ENCODE results near the gene MBOAT7.
"Not testable (repeated sequence)": the region's sequence is repeated elsewhere in the genome, so short reads cannot be mapped to it uniquely, and the experiment has no call there.

The MBOAT7 gene

GRCh38 chr19:54201980-54202379, 12.6 kb upstream of the MBOAT7 start:
- H3K27me3 ChIP-seq (ENCODE audit: insufficient read depth, poor library complexity, severe bottlenecking) = no peaks in the 10 kb centered on the region

DNA sequence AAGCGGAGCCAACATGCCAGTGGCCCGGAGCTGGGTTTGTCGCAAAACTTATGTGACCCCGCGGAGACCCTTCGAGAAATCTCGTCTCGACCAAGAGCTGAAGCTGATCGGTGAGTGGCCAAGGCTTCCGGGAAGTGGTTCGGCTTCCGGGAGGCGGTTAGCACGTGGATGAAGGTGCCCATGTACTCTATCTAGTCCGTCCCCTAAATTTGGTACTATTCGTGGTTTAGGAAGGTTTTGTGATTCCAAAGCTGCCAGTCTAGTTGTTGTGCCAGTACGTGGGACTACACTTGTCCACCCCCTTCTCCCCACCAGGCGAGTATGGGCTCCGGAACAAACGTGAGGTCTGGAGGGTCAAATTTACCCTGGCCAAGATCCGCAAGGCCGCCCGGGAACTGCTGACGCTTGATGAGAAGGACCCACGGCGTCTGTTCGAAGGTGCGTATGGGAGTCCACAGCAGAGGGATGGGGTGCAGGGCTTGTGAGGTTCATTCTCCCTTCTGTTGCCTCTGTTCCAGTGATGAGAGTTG, 11.9 kb upstream of the MBOAT7 start:
- DNase-seq (ENCODE audit: low spot score) (no peak), ATAC-seq (ENCODE audit: low read depth) (no peak)
- Histone ChIP-seq H3K27ac (ENCODE audit: poor library complexity, severe bottlenecking) (peak overlapping the region; percentile 74), H3K4me3 (ENCODE audit: severe bottlenecking) (peak overlapping the region; percentile 91), H3K36me3 (ENCODE audit: low read depth) (peaks cover 55% of the 10 kb centered on the region), H3K27me3 (ENCODE audit: insufficient read depth, poor library complexity, severe bottlenecking) (no peaks in the 10 kb centered on the region), H3K9me3 (ENCODE audit: severe bottlenecking) (no peaks in the 10 kb centered on the region), H3K4me1 (ENCODE audit: insufficient read depth, poor library complexity, severe bottlenecking) (peaks cover 27% of the 10 kb centered on the region)
- TF ChIP-seq, protein P1, sequence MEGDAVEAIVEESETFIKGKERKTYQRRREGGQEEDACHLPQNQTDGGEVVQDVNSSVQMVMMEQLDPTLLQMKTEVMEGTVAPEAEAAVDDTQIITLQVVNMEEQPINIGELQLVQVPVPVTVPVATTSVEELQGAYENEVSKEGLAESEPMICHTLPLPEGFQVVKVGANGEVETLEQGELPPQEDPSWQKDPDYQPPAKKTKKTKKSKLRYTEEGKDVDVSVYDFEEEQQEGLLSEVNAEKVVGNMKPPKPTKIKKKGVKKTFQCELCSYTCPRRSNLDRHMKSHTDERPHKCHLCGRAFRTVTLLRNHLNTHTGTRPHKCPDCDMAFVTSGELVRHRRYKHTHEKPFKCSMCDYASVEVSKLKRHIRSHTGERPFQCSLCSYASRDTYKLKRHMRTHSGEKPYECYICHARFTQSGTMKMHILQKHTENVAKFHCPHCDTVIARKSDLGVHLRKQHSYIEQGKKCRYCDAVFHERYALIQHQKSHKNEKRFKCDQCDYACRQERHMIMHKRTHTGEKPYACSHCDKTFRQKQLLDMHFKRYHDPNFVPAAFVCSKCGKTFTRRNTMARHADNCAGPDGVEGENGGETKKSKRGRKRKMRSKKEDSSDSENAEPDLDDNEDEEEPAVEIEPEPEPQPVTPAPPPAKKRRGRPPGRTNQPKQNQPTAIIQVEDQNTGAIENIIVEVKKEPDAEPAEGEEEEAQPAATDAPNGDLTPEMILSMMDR (IDR thresholded peaks at IDR 0.05; ENCODE audit: poor library complexity, severe bottlenecking) = no peak

More at GRCh38 chr19:54201980-54202379, 12.6 kb upstream of the MBOAT7 start:
- H3K4me3 ChIP-seq (ENCODE audit: severe bottlenecking) = peak overlapping the region; percentile 91
- DNase-seq (ENCODE audit: low spot score) = no peak
- peaks cover 27% of the 10 kb centered on the region for H3K4me1 ChIP-seq (ENCODE audit: insufficient read depth, poor library complexity, severe bottlenecking)
- TF ChIP-seq, protein P1 (IDR thresholded peaks at IDR 0.05; ENCODE audit: poor library complexity, severe bottlenecking) = no peak
- peak overlapping the region; percentile 74 for H3K27ac ChIP-seq (ENCODE audit: poor library complexity, severe bottlenecking)
- no peaks in the 10 kb centered on the region for H3K9me3 ChIP-seq (ENCODE audit: severe bottlenecking)
- peaks cover 63% of the 10 kb centered on the region for H3K36me3 ChIP-seq (ENCODE audit: low read depth)
- no peak for ATAC-seq (ENCODE audit: low read depth)

DNA sequence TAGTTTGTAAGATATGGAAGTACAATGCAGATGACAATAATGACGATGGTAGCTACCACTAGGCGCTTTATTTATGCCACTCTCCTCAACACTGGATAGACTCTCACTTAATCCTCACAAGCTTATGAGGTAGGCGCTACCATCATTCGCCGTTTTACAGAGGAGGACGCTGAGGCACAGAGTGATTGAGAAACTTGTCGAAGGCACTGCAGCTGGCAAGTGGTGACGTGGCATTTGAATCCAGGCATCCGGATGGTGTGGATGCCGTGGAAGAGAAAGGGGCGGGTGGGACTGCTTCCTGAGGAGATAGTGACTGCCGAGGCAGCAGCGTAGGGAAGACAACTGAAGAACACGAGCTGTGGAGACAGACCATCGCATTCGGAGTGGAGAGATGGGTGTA, 10.0 kb upstream of the MBOAT7 start:
- H3K4me3 ChIP-seq (ENCODE audit: severe bottlenecking) = no peak overlapping the region
- TF ChIP-seq, protein P1 (IDR thresholded peaks at IDR 0.05; ENCODE audit: poor library complexity, severe bottlenecking) = no peak
- no peak overlapping the region for H3K27ac ChIP-seq (ENCODE audit: poor library complexity, severe bottlenecking)
- peaks cover 21% of the 10 kb centered on the region for H3K4me1 ChIP-seq (ENCODE audit: insufficient read depth, poor library complexity, severe bottlenecking)
- ATAC-seq (ENCODE audit: low read depth) (no peak), DNase-seq (ENCODE audit: low spot score) (no peak)
- H3K9me3 ChIP-seq (ENCODE audit: severe bottlenecking) = no peaks in the 10 kb centered on the region
- H3K36me3 ChIP-seq (ENCODE audit: low read depth) = peaks cover 42% of the 10 kb centered on the region
- no peaks in the 10 kb centered on the region for H3K27me3 ChIP-seq (ENCODE audit: insufficient read depth, poor library complexity, severe bottlenecking)

DNA sequence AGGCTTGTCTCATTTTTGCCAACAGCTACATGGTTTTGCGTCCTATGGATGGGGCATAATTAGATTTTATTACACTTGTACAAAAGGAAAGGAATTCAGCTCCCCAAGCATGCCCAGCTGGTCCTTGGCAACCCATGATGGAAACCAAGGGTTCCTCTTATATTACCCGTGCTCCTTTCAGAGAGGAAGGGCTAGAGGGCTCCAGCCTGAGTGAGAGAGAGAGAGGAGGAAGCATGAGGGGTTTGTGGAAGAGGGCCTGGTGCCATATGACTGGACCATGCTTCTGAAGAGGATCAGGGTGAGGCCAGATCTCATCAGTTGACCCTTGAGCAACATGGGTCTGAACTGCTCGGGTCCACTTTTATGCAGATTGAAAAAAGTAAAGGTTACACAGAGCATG, 7.7 kb upstream of the MBOAT7 start:
- ATAC-seq (ENCODE audit: low read depth) (no peak), DNase-seq (ENCODE audit: low spot score) (no peak)
- Histone ChIP-seq H3K4me1 (ENCODE audit: insufficient read depth, poor library complexity, severe bottlenecking) (peaks cover 3% of the 10 kb centered on the region), H3K27ac (ENCODE audit: poor library complexity, severe bottlenecking) (no peak overlapping the region), H3K36me3 (ENCODE audit: low read depth) (peaks cover 32% of the 10 kb centered on the region), H3K4me3 (ENCODE audit: severe bottlenecking) (no peak overlapping the region), H3K9me3 (ENCODE audit: severe bottlenecking) (no peaks in the 10 kb centered on the region), H3K27me3 (ENCODE audit: insufficient read depth, poor library complexity, severe bottlenecking) (no peaks in the 10 kb centered on the region)
- TF ChIP-seq, protein P1 (IDR thresholded peaks at IDR 0.05; ENCODE audit: poor library complexity, severe bottlenecking) = no peak

DNA sequence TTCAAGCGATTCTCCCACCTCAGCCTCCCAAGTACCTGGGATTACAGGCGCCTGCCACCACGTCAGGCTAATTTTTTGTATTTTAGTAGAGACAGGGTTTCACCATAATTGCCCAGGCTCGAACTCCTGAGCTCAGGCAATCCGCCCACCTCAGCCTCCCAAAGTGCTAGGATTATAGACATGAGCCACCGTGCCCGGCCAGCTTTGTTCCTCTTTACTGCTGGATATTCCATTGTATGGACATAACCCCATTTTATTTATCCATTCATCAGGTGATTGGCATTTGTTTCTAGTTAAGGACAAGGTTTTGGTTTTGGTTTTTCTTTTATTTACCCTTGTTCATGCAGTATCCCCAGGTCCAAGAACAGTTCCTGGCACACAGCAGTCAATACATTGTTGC, 7.2 kb upstream of the MBOAT7 start:
- H3K4me1 ChIP-seq (ENCODE audit: insufficient read depth, poor library complexity, severe bottlenecking) = no peaks in the 10 kb centered on the region
- DNase-seq (ENCODE audit: low spot score) (no peak), ATAC-seq (ENCODE audit: low read depth) (no peak)
- H3K9me3 ChIP-seq (ENCODE audit: severe bottlenecking) = no peaks in the 10 kb centered on the region
- H3K27me3 ChIP-seq (ENCODE audit: insufficient read depth, poor library complexity, severe bottlenecking) = no peaks in the 10 kb centered on the region
- TF ChIP-seq, protein P1 (IDR thresholded peaks at IDR 0.05; ENCODE audit: poor library complexity, severe bottlenecking) = no peak
- H3K4me3 ChIP-seq (ENCODE audit: severe bottlenecking) = no peak overlapping the region
- no peak overlapping the region for H3K27ac ChIP-seq (ENCODE audit: poor library complexity, severe bottlenecking)
- peaks cover 27% of the 10 kb centered on the region for H3K36me3 ChIP-seq (ENCODE audit: low read depth)

- not testable (repeated sequence) for H3K27me3 ChIP-seq (ENCODE audit: insufficient read depth, poor library complexity, severe bottlenecking); H3K9me3 ChIP-seq (ENCODE audit: severe bottlenecking); DNase-seq (ENCODE audit: low spot score); H3K27ac ChIP-seq (ENCODE audit: poor library complexity, severe bottlenecking); H3K4me3 ChIP-seq (ENCODE audit: severe bottlenecking); ATAC-seq (ENCODE audit: low read depth); H3K4me1 ChIP-seq (ENCODE audit: insufficient read depth, poor library complexity, severe bottlenecking)
- peaks cover 19% of the 10 kb centered on the region for H3K36me3 ChIP-seq (ENCODE audit: low read depth)
These were observed 5.1 kb upstream of the MBOAT7 start for GRCh38 chr19:54194463-54194862.
